ENCODE data around the gene INCENP.

The INCENP gene

DNA sequence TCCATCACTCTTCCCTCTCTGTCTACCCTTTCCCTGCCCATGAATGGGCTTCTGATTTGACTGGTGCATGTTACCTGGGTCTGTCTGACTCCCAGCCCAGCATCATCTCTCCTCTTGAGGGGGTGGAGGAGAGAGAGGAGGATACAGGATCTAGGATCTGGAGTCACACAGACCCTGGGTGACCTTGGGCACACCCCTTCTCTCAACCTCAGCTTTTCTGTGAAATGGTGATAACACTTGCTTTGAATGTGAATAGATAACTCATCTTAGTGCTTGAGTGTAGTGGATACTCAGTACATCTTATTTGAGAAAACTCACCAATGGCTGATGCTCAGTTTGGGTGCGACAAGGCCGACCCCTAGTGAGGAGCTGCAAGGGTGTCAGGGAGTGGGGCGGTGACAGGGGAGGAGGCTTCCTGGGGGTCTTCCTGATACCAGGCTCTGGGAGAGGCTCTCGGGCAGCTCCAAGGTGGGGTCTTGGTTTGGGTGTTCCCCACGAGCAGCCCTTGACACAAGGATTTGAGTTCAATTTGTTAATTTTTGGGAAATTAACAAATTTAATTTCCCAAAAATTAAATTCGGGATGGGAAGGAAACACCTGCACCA is 9.0 kb downstream of the INCENP start:
- Histone ChIP-seq H3K36me3 (ENCODE audit: control insufficient read depth, insufficient read depth, low read length) (peaks cover 72% of the 10 kb centered on the region), H3K9ac (ENCODE audit: low read depth, low read length) (no peak overlapping the region), H3K4me1 (ENCODE audit: control insufficient read depth, insufficient read depth, low read length) (no peaks in the 10 kb centered on the region), H3K27me3 (ENCODE audit: control insufficient read depth, insufficient read depth, low read length) (no peaks in the 10 kb centered on the region), H3K4me3 (ENCODE audit: low read depth, low read length) (no peak overlapping the region), H3K27ac (ENCODE audit: low read depth, low read length) (no peak overlapping the region), H3K9me3 (ENCODE audit: control insufficient read depth, insufficient read depth, low read length) (no peaks in the 10 kb centered on the region)

- no peaks in the 10 kb centered on the region for H3K4me1 ChIP-seq (ENCODE audit: control insufficient read depth, insufficient read depth, low read length)
- no peaks in the 10 kb centered on the region for H3K27me3 ChIP-seq (ENCODE audit: control insufficient read depth, insufficient read depth, low read length)
- no peaks in the 10 kb centered on the region for H3K9me3 ChIP-seq (ENCODE audit: control insufficient read depth, insufficient read depth, low read length)
- H3K36me3 ChIP-seq (ENCODE audit: control insufficient read depth, insufficient read depth, low read length): peaks cover 72% of the 10 kb centered on the region
- H3K9ac ChIP-seq (ENCODE audit: low read depth, low read length): no peak overlapping the region
- H3K27ac ChIP-seq (ENCODE audit: low read depth, low read length): no peak overlapping the region
- no peak overlapping the region for H3K4me3 ChIP-seq (ENCODE audit: low read depth, low read length)
Measured at GRCh38 chr11:62133328-62134065, 9.7 kb downstream of the INCENP start.

DNA sequence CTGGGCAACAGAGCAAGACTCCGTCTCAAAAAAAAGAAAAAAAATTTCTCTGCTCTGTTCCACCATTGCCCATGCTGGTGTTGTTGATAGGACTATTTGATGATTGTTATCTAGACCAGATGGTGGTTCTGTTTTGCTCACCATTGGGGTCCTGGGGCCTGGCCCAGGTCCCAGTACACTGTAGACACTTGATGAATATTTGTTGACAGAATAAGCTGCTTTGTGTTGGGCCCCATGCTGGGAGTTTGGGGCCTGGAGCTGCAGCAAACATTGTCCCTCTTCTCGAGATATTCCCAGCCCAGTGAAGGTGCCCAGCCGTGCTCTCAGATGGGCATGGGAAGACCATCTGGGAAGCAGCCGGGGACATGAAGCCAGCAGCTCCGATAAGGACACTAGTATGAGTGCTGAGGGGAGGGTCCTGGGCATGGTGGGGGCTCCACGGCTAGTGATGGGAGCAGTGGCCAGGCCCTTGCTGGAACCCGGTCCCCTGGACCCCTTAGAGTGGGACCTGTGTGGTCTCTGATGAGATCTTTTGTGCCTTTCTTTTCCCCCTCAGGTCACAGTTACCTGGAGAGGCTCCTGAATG is 13.6 kb downstream of the INCENP start:
- no peak overlapping the region for H3K9ac ChIP-seq (ENCODE audit: low read depth, low read length)
- no peaks in the 10 kb centered on the region for H3K4me1 ChIP-seq (ENCODE audit: control insufficient read depth, insufficient read depth, low read length)
- peaks cover 77% of the 10 kb centered on the region for H3K36me3 ChIP-seq (ENCODE audit: control insufficient read depth, insufficient read depth, low read length)
- H3K27me3 ChIP-seq (ENCODE audit: control insufficient read depth, insufficient read depth, low read length): no peaks in the 10 kb centered on the region
- no peaks in the 10 kb centered on the region for H3K9me3 ChIP-seq (ENCODE audit: control insufficient read depth, insufficient read depth, low read length)
- H3K4me3 ChIP-seq (ENCODE audit: low read depth, low read length): no peak overlapping the region
- H3K27ac ChIP-seq (ENCODE audit: low read depth, low read length): no peak overlapping the region

- H3K27ac ChIP-seq (ENCODE audit: low read depth, low read length): no peak overlapping the region
- H3K9ac ChIP-seq (ENCODE audit: low read depth, low read length): no peak overlapping the region
- H3K9me3 ChIP-seq (ENCODE audit: control insufficient read depth, insufficient read depth, low read length): no peaks in the 10 kb centered on the region
- H3K36me3 ChIP-seq (ENCODE audit: control insufficient read depth, insufficient read depth, low read length): peaks cover 77% of the 10 kb centered on the region
- H3K27me3 ChIP-seq (ENCODE audit: control insufficient read depth, insufficient read depth, low read length): no peaks in the 10 kb centered on the region
- H3K4me3 ChIP-seq (ENCODE audit: low read depth, low read length): no peak overlapping the region
- H3K4me1 ChIP-seq (ENCODE audit: control insufficient read depth, insufficient read depth, low read length): no peaks in the 10 kb centered on the region
Measured at GRCh38 chr11:62137881-62138629, 14.2 kb downstream of the INCENP start.

DNA sequence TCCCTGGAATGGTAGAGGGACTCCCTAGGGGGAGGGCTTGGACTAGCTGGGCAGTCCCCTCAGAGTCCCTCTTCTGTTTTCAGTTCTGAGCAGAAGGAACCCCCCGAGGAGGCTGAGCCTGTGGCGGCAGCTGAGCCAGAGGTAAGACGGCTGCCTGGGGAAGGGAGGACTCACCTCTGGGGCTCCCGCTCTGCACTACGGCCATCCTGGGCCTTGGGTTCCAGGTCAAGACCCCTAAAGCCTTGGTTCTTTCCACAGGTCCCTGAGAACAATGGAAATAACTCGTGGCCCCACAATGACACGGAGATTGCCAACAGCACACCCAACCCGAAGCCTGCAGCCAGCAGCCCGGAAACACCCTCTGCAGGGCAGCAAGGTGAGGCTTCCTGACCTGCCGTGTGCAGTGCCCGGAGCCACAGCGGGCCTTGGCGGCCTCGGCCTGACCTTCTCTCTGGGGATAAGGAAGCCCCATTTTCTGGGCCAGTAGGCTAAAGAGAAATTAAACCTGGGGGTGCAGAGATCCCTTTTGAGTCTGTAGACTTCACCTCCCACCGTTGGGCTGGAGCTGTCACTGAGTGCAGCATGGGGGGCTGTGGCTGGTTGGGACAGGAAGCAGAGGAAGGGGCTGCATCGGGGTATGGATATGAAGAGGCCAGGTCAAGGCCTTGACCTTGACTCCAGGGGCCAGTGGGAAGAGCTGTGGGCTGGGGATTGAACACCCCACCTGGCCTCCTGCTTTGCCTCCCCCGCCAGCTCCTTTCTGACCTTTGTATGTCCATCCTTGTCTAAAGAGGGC is 15.0 kb downstream of the INCENP start:
- Histone ChIP-seq H3K9me3 (ENCODE audit: control insufficient read depth, insufficient read depth, low read length) (no peaks in the 10 kb centered on the region), H3K27me3 (ENCODE audit: control insufficient read depth, insufficient read depth, low read length) (no peaks in the 10 kb centered on the region), H3K4me3 (ENCODE audit: low read depth, low read length) (no peak overlapping the region), H3K9ac (ENCODE audit: low read depth, low read length) (no peak overlapping the region), H3K27ac (ENCODE audit: low read depth, low read length) (no peak overlapping the region), H3K4me1 (ENCODE audit: control insufficient read depth, insufficient read depth, low read length) (no peaks in the 10 kb centered on the region), H3K36me3 (ENCODE audit: control insufficient read depth, insufficient read depth, low read length) (peaks cover 76% of the 10 kb centered on the region)

GRCh38 chr11:62139526-62140303 is 15.9 kb downstream of the INCENP start:
- H3K9me3 ChIP-seq (ENCODE audit: control insufficient read depth, insufficient read depth, low read length): no peaks in the 10 kb centered on the region
- no peak overlapping the region for H3K4me3 ChIP-seq (ENCODE audit: low read depth, low read length)
- H3K27me3 ChIP-seq (ENCODE audit: control insufficient read depth, insufficient read depth, low read length): no peaks in the 10 kb centered on the region
- H3K9ac ChIP-seq (ENCODE audit: low read depth, low read length): no peak overlapping the region
- H3K27ac ChIP-seq (ENCODE audit: low read depth, low read length): no peak overlapping the region
- H3K36me3 ChIP-seq (ENCODE audit: control insufficient read depth, insufficient read depth, low read length): peaks cover 73% of the 10 kb centered on the region
- no peaks in the 10 kb centered on the region for H3K4me1 ChIP-seq (ENCODE audit: control insufficient read depth, insufficient read depth, low read length)

DNA sequence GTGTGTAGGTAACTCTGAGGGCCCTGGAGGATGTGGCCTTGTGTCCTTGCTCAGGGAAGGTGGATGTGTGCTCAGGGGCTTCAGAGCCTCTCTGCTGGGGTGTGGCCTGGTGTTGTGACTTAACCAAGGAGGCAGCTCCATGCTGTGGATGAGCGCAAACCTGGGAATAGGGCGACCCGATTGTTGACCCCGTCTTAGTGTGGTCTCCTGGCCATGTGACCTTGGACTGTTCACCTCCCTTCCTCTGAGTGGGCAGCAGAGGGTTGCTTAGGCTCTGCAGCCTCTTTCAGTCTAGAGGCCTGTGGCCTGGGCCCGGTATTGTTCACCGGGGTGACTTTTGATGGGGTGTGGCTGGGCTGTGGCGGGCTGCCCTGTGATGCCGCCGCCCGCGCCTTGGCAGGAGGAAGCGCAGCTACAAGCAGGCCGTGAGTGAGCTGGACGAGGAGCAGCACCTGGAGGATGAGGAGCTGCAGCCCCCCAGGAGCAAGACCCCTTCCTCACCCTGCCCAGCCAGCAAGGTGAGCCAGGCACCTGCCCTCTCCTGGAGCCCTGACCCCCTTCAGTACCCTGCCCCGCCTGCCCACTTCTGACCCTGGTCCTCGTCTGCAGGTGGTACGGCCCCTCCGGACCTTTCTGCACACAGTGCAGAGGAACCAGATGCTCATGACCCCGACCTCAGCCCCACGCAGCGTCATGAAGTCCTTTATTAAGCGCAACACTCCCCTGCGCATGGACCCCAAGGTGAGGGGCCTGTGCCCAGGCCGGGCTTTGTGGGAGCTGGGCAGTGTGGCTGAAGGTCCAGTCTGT is 16.7 kb downstream of the INCENP start:
- Histone ChIP-seq H3K9me3 (ENCODE audit: control insufficient read depth, insufficient read depth, low read length) (no peaks in the 10 kb centered on the region), H3K4me3 (ENCODE audit: low read depth, low read length) (no peak overlapping the region), H3K9ac (ENCODE audit: low read depth, low read length) (no peak overlapping the region), H3K27me3 (ENCODE audit: control insufficient read depth, insufficient read depth, low read length) (no peaks in the 10 kb centered on the region), H3K27ac (ENCODE audit: low read depth, low read length) (no peak overlapping the region), H3K36me3 (ENCODE audit: control insufficient read depth, insufficient read depth, low read length) (peaks cover 74% of the 10 kb centered on the region), H3K4me1 (ENCODE audit: control insufficient read depth, insufficient read depth, low read length) (no peaks in the 10 kb centered on the region)

DNA sequence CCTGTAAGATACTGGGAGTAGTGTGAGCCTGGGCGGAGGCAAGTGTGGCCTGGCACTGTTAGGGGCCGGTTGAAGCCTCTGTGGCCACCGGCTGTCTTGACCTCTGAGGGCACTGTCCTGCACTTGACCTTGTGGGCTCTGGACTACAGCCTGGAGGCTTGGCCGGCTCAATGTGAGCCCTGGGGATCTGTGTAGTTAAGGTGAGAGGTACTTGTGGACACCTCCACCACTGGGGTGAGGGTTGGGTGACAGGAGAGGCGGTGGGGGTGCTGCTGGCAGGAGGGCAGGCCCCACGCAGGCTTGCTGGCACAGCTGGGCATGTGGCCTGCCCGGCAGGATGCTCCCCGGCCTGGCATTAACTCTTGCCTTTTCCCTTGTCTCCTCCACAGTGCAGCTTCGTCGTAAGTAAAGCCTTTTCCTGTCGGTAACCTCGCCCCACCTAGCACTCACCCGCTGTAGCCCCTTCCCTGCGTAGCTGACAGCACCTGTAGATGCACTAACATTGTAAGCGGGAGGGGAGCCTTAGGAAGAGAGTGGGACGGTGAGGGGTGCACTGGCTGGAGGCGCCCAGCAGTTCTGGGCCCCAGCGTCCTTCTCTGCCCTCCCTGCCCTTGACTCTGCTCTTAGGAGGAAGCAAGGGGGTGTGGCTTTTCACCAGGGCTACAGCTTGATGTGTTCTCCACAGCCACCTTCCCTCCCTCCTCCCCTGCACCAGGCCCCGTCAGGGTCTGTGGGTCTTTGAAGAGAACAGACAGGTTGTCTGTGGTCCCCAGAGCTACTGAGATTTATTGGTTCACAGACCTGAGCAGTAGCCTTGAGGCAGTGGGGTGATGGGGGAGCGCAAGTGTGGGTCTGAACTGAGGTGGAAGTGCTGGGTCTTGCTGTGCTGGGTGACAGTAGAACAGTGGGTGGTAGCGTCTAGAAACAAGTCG is 17.6 kb downstream of the INCENP start:
- no peaks in the 10 kb centered on the region for H3K9me3 ChIP-seq (ENCODE audit: control insufficient read depth, insufficient read depth, low read length)
- H3K36me3 ChIP-seq (ENCODE audit: control insufficient read depth, insufficient read depth, low read length): peaks cover 82% of the 10 kb centered on the region
- no peaks in the 10 kb centered on the region for H3K4me1 ChIP-seq (ENCODE audit: control insufficient read depth, insufficient read depth, low read length)
- H3K27ac ChIP-seq (ENCODE audit: low read depth, low read length): no peak overlapping the region
- no peaks in the 10 kb centered on the region for H3K27me3 ChIP-seq (ENCODE audit: control insufficient read depth, insufficient read depth, low read length)
- H3K4me3 ChIP-seq (ENCODE audit: low read depth, low read length): no peak overlapping the region
- no peak overlapping the region for H3K9ac ChIP-seq (ENCODE audit: low read depth, low read length)

DNA sequence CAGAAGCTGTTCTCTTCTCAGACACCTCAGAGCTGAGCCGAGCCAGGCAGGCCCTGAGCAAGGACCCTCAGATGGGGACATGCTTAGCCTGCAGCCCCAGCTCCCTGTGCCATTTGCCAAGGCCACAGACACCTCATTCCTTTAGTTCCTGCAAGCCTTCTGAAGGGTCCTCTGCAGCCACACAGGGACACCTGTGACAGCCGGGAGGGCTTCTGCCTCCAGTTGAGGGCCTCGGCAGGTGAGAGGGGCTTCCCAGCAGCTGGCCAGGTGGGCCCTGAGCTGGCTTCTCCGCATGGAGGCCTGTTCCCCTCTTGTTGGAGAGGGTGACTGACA is 18.2 kb downstream of the INCENP start:
- no peaks in the 10 kb centered on the region for H3K9me3 ChIP-seq (ENCODE audit: control insufficient read depth, insufficient read depth, low read length)
- peaks cover 88% of the 10 kb centered on the region for H3K36me3 ChIP-seq (ENCODE audit: control insufficient read depth, insufficient read depth, low read length)
- H3K9ac ChIP-seq (ENCODE audit: low read depth, low read length): no peak overlapping the region
- H3K27me3 ChIP-seq (ENCODE audit: control insufficient read depth, insufficient read depth, low read length): no peaks in the 10 kb centered on the region
- no peak overlapping the region for H3K27ac ChIP-seq (ENCODE audit: low read depth, low read length)
- no peaks in the 10 kb centered on the region for H3K4me1 ChIP-seq (ENCODE audit: control insufficient read depth, insufficient read depth, low read length)
- H3K4me3 ChIP-seq (ENCODE audit: low read depth, low read length): no peak overlapping the region
